ENCODE results near the gene TRIM21.
A peak's percentile ranks its signal among the peaks of the same experiment; 100 is the strongest.
"Not testable (repeated sequence)": the region's sequence is repeated elsewhere in the genome, so short reads cannot be mapped to it uniquely, and the experiment has no call there.

The TRIM21 gene

DNA sequence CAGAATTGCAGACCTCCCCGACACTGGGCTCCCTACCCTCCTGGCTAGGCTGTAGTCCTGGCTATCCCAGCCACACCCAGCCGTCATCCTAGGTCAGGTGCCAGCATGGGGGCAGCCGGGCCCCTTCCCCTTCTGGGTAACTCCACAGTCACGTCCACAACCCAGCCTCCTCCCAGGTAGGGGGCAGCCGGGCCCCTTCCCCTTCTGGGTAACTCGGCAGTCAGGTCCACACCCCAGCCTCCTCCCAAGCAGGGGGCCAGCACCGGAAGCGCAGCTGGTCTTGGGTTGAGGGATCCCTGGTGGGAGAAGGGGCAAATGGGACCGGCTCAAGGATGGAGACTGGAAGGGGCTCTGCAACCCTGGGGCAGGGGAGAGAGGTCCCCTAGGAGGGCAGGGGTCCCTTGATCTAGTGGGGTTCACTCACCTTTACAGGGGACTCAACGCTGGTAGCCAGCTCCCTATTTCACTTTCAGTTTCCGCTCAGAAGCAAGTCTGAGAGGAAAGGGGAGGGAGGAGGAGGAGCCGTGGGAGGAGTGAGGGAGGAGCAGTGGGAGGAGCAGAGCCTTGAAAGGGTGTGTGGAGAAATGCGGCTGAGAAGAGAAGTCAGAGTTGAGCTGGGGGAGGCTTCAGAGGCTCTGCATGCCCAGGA lies at the start of gene TRIM21:
Gene TRIM21, minus strand, starts transcription at position 494 of the 649 bp plus-strand sequence. CDS start 3,293 bp downstream, outside the sequence.
- DNase-seq, result peak; percentile 90 to 93

DNA sequence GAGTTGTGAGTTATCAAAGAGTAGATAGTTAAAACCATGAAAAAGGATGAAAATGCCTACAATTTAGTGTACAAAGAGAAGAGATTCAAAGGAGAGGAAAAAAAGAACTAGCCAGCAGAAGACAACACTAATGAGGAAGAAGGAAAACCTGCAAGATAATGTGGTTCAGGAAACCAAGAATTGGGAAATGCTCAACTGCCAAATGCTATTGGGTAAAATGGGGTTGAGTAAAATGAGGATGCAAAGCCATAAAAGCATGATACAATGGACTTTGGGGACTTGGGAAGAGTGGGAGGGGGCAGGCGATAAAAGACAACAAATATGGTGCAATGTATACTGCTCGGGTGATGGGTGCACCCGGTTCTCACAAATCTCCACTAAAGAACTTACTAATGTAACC lies 48.0 kb upstream of the TRIM21 start:
- DNase-seq, result no peak

DNA sequence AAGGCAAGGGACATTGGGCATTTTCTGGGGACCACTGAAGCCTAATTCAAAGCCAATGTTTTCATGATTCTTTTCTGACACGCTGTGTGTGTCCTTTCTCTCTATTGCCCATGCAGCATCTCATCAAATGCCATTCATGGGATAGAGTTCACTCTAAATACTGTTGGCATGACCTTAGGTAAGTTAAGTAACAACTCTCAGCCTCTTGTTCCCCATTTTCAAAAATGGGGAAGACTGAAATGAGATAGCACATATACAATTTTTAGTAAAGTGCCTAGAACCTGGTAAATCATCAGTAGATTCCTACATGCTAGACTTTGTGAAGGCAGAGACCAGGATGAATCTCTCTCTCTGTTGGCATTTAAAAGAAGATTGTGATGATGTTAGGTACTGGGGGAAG lies 42.9 kb upstream of the TRIM21 start:
- no peak for DNase-seq

DNA sequence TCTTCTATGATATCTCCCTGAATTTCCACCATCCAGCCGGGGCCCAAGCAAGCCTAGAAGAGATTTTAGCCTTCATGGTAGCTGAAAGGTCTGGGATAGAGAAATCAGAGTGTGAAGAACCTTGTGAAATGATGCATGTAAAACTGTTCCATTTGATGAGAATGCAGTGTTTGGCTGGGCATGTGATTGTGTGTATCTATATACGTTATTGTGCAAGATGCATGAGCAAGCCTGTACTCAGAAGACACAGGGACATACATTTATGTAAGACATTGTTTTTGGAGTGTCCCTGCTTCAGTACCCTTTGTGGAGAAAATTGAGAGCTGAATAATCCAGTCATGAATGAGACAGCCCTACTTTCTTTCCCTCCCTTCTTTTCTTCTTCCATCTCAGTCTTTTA lies 40.4 kb upstream of the TRIM21 start:
- DNase-seq, result no peak

DNA sequence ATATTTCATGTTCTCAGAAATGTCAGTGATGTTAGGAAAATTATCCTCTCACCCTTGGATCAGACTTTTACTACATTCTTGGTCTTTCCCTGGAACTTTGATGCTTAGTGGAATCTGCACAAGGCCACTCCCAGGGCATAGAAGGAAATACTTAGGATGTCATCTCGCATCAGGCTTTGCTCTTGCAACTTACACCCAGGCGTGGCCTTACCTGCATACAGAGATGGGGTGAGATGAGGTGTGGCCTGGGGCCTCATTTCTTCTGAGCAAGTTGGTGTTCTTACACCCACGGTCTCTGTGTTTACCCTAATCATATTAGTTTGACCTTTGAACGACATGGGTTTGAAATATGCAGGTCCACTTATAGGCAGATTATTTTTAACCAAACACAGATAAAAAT lies 36.5 kb upstream of the TRIM21 start:
- DNase-seq, result no peak

DNA sequence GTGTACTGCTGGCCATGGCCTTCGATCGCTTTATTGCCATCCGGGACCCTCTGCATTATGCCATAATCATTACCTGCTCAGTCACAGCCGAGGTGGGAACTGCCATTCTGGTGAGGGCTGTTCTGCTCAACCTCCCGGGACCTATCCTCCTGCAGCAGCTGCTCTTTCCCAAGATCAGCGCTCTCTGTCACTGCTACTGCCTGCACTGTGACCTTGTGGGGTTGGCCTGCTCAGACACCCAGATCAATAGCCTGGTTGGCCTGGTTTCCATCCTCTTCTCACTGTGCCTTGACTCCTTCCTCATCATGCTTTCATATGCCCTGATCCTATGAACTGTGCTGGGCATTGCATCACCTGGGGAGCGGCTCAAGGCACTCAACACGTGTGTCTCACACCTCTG lies 24.9 kb upstream of the TRIM21 start:
- no peak for DNase-seq

DNA sequence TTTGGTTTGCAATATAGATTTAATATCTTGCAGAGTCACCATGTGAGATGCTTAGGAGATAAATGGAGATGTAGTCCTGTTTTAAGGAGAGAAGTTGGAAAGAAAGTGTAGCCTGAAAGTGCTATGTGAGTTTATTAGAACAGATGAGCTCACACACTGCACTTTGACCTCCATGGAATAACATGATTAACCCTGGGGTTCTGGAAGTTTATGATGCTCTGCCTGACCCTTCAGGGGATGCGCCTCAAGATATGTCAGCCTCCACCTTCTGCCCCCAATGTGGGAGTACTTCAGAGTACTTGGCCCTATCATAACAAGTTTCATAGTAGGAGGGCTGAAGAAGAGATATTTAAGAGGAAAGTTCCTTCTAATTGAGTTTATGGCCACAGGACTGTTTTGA lies 23.3 kb upstream of the TRIM21 start:
- DNase-seq, result no peak

DNA sequence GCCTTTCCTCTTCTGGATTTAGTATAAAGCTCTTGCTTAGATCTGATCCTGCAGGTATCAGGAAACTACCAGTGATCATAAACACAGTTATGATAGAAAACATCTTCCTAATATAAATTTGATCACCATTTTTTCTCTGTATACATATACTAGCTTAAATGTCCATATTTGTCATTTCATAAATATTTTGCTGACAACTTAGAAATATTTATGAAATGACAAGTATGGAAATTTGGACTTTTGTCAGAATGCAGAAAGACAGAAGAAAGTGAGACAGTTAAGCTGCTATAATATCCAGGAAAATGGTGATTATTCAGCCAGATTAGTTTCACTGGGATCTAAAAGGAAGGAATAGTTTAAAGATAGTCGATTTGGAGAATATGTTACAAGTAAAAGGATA lies 22.8 kb upstream of the TRIM21 start:
- DNase-seq, result no peak

DNA sequence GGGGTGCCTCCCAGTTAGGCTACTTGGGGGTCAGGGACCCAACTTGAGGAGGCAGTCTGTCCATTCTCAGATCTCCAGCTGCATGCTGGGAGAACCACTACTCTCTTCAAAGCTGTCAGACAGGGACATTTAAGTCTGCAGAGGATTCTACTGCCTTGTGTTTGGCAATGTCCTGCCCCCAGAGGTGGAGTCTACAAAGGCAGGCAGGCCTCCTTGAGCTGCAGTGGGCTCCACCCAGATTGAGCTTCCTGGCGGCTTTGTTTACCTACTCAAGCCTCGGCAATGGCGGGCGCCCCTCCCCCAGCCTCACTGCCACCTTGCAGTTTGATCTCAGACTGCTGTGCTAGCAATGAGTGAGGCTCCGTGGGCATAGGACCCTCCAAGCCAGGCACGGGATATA lies 12.7 kb upstream of the TRIM21 start:
- DNase-seq, result not testable (repeated sequence)

DNA sequence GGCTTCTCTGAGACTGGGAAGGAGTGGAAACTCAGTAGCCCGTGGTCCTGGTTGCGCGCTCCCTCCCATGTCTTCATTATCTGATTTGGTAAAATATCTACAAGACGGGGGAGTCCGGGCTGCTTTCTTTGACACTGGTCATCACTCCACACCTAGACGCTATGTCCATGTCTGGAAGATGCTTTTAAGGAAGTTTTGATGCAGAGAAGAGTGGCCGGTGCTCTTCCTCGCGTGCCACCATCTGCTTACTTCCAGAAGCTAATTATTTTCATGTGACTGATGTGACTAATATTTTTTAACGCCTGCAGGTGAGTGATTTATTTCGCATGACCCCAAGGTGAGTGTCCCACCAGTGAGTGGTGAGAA lies 339 bp upstream of the TRIM21 start:
- no peak for DNase-seq

DNA sequence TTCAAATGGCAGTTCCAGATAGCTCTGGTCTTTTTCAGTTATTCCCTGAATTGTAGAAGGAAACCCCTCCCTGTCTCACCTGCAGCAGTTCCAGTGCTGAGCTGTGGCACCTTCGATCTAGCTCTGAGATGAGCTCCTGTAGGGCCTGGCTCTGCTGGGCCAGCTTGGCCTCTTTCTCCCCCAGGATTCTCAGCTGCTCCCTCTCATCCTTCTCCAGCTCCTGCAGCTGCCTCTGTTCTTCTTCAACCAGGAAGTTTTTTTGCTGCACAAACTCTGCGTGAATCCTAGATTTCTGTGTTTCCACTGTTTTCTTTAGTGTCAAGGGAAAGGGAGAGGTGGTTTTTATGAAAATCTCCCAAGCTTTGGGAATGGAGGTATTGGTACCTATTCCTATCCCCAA lies 5.3 kb downstream of the TRIM21 start:
- no peak for DNase-seq

DNA sequence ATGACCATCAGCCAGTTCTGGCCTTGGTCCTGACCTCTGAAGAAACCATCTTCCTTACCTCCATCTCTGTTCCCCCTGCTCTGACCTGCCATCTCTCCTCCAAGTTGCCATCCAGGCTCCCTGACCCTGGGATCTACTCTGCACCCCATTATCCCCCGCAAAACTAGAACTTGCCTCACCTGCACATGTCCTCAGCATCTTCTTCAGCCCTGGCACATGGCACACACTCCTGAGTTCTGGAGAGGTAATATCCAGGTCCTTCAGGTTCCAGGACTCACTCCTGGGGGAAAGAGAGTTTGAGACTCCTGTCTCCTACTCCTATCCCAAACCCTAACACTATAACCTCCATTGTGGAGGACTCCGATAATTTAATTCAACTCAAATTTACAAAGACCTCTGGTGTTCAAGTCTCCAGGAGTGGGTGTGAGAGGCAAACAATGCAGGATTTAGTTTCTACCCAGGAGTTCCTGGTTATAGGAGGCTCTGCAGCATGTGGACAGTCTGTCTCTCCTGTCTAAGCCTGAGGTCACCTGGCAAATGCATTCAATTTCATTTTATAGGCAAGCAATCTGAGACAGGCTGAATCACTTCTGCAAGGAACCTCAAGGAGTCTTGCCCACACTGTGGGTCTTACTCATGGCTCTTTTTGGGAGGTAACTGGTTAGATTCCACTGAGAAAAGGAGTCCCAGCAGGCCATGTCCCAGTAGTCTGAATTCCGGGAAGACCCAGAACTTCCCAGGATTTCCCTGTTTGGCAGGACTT lies 7.3 kb downstream of the TRIM21 start:
- DNase-seq, result no peak

DNA sequence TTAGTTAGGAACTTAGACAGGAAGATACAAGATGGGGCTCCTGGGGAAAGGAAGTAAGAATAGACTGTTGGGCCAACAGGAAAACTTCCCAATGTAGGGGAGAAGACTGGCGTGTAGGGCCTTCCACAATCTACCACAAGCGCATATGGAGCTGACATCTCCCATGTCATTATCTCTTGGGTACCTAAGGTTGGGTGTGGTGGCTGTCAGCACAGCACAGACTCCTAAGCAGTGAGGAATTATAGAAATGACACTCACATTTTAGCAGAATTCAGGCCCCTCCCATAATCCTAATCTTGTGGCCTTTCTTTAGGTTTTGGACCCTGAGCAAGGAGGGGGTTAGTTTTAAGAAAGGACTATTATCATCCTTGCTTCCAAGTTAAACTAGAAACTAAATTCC lies 11.6 kb downstream of the TRIM21 start:
- DNase-seq, result no peak

DNA sequence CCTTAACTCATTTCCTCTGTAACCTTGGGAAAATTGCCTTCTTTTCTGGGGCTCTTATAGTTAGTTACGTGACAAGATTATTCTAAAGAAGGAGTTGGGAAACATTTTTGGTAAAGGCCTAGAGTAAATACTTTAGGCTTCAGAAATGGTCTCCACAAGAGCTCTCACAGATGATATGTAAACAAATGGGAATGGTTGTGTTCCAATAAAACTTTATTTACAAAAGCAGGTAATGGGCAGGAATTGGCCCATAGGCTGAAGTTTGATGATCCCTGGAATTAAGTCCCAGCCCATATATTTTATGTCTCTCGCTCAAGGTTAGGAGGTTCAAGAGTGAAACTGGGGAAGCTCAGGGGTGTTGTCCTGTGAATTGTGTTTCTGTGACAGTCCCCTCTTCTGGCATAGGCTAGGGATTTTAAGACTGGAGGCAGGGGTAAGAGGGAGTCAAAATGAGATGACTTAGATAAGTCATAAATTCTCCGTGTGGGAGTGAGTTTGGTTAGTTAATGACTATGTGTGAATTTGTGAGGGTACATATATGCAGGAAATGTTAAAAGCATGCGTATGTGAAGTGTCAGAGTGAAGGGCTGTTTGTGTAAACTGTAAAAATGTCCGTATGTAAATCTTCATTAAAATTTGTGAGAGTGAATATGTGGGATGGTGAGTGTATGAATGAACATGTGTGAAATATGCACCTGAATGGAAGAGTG lies 17.9 kb downstream of the TRIM21 start:
- DNase-seq, result no peak

DNA sequence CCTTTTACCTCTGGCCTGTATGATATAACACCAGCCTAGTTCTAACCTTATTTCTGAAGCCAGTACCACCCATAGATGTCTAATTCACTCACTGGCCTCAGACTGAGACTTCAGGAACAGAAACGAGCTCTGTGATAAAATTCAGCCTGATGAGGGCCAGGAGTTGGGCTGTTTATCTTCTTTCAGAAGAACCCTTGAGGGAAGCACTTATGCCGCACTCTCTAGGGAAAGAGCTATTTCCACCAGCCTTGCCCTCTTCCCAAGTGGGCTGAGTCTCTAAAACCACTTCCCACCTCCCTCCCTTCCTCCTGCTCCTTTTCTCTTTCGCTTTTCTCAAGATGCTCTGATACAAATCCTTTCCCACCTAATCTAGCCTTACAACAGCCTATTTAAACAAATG lies 23.3 kb downstream of the TRIM21 start:
- no peak for DNase-seq

DNA sequence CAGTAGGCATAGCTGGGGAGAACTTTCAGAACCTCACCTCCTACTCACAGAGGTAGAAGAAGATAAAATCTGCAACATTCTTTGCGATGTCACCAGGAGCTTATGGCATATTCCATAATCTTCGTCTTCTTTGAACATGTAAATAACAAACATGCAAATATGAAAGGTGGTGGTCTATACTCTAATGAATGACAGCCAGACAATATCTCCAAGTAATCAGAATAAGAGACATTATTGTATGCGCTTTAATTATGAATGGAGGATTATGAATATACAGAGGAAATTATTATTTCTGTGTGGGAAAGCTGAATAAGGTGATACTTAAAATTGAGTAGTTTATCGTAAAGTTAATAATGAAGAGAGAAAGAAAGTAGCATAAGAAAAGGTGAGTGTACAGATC lies 25.2 kb downstream of the TRIM21 start, which contains the start of gene OR52B4:
Gene OR52B4, minus strand, starts transcription at position 101 of the 400 bp plus-strand sequence. Its CDS starts 91 bp downstream, at position 10.
- no peak for DNase-seq

DNA sequence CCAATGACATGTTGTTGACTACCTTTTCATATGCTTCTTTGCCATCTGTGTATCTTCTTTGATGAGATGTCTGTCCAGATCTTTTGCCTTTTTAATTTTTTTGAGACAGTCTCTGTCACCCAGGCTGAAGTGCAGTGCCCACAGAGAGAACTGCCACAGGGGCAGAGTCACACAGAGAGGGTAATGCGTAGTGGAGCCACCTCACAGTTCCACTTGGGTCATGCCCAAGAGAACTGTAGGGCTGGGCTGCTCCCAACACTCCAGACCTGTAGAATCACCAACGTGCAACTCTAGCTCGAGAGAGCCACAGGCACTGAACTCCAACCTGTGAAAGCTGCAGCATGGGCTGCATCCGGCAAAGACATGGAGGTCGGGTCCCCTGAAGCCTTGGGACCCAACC lies 45.4 kb downstream of the TRIM21 start:
- not testable (repeated sequence) for DNase-seq

DNA sequence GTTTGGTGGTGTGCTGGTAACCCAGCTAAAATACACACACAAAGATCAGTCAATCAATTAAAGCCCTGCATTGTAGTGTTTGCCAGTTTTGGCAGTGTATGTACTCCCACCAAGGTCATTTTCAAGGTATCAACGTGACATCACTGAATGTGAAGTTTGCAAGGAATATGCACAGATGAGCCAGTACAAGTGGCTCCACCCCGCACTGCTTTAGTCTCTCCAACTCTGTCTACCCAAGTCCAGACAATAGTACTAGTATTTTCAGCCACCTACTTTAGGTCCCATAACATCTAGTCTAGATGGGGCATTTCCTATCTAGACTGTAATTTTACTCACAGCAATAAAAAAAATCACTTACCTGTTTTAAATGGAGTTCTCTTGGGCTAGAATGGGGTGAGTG lies 48.1 kb downstream of the TRIM21 start:
- not testable (repeated sequence) for DNase-seq

Measured in activated CD4-positive, alpha-beta T cell treated with anti-CD3 and anti-CD28 coated beads, Interleukin-2, amount 50 U/mL, for 4 hours (primary cell).